ENCODE data around the gene MICA.
"Not testable (repeated sequence)": the region's sequence is repeated elsewhere in the genome, so short reads cannot be mapped to it uniquely, and the experiment has no call there.

The MICA gene

GRCh38 chr6:31459864-31460263, 56.5 kb downstream of the MICA start:
- DNase-seq (ENCODE audit: low read depth, low spot score), result not testable (repeated sequence)

- DNase-seq (ENCODE audit: low read depth, low spot score), result no peak
Measured at GRCh38 chr6:31460361-31461025, 57.1 kb downstream of the MICA start.

DNA sequence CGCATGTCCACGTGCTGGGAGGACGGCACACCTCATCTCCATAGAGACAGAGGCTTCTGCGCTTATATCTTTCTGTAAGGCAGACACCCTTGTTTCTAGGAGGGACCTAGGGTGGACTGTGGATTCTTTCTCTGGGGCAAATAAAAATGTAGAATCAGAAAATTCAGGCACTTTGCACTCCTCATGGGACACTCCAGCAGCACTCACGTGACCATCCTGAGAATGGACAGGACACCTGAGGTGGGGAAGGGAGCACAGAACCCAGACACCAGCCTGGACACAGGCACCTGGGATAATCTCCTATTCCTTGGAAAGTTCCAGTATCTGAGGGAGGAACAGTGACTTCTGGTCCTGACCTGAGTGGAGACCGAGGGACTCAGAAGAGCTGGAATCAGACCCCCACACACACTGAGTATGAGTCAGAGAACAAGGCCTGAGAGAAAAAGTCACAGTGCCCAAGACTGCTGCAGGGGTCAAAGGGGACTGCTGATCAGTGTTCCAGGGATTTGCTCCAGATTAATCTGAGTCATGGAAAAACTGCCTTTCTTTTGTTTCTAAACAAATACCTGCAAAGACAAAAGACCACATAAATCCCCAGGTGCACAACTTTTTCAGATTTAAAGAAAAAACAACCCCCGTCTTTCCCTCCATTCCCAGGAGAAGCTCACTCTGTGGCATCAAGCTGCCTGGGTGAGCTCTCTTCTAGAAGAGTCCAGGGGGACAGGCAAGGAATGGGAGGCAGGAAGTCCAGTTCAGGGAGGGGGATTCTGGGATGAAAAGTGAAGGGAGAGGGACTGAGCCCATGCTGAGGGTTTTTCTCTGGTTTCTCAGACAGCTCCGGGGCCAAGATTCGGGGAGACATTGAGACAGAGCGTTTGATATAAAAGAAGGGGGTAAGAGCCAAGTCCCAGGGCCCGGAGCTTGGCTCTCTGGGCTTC, 58.9 kb downstream of the MICA start:
- DNase-seq (ENCODE audit: low read depth, low spot score), result no peak

GRCh38 chr6:31462964-31463870, 59.8 kb downstream of the MICA start:
- no peak for DNase-seq (ENCODE audit: low read depth, low spot score)

- DNase-seq (ENCODE audit: low read depth, low spot score), result no peak
Measured at GRCh38 chr6:31464252-31465184, 61.1 kb downstream of the MICA start.
